Astrocyte (in vitro differentiated cells and primary cell): ENCODE data around the gene MGMT.

Experiments
- EZH2 ChIP-seq: IDR thresholded peaks from 2 replicates; pipeline ENCODE4 v1.6.1; 2012; ENCODE audit warnings: mild to moderate bottlenecking, low read length, inconsistent platforms; ENCODE audit not compliant: insufficient read depth
- TF ChIP-seq, protein P1 (sequence below): IDR thresholded peaks from 2 replicates; pipeline ENCODE4 v1.5.1; 2011; ENCODE audit warnings: low read depth, mild to moderate bottlenecking, inconsistent platforms, low read length, moderate library complexity; ENCODE audit not compliant: insufficient read depth

DNA sequence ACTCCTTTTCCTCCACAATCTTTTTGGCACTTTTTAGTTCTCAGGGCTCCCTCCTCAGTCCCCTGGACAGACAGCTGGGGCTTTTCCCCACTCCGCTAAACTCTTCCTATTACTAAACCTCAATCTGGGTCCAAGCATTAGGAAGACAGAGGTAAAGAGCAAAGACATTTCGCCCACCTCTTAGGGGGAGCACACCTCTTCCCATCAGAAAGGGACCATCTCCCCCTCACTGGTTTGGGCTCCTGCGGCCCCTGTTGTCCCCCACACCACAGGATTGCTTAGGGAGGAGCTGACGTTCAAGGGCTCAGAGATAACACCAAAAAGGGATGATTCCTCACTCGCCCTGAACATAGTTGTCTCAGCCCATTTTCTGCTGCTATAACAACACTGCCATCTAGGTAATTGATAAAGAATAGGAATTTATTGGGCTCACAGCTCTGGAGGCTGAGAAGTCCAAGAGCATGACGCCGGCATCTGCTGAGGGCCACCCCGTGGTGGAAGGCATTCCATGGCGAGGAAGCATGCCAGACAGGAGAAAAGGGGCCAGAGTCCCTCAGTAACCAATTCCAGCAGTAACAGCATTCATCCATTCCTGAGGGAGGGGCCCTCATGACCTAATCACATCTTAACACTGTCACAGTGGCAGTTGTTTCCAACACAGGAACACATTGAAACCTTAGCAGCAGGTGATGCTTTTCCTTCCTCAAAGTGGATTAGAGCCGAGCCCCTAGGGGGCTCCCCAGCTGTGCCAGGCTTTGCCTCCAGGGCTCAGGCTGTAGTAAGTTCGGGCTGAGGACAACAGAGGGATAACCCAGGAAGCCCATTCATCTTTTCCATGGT is 287.4 kb downstream of the MGMT start:
- TF ChIP-seq EZH2 = no peak
- TF ChIP-seq, protein P1, sequence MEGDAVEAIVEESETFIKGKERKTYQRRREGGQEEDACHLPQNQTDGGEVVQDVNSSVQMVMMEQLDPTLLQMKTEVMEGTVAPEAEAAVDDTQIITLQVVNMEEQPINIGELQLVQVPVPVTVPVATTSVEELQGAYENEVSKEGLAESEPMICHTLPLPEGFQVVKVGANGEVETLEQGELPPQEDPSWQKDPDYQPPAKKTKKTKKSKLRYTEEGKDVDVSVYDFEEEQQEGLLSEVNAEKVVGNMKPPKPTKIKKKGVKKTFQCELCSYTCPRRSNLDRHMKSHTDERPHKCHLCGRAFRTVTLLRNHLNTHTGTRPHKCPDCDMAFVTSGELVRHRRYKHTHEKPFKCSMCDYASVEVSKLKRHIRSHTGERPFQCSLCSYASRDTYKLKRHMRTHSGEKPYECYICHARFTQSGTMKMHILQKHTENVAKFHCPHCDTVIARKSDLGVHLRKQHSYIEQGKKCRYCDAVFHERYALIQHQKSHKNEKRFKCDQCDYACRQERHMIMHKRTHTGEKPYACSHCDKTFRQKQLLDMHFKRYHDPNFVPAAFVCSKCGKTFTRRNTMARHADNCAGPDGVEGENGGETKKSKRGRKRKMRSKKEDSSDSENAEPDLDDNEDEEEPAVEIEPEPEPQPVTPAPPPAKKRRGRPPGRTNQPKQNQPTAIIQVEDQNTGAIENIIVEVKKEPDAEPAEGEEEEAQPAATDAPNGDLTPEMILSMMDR = no peak
